Esophagus muscularis mucosa (tissue), 3 donors: Measurements from ENCODE around the gene PLXNA1.

ENCODE experiments used
- CTCF ChIP-seq, 3 experiments: fragments of 200-600 bp in 2 of 3; fragments of 450-650 bp in 1 of 3; sonication (generic) in 2 of 3; IDR thresholded peaks; one replicate each; pipeline ENCODE4 v1.5.1; 2017 to 2019; ENCODE audit warnings: antibody characterized with exemption in 3 of 3, mild to moderate bottlenecking in 2 of 3, moderate library complexity in 1 of 3
- POLR2A ChIP-seq: fragments of 450-650 bp; IDR thresholded peaks from one replicate; pipeline ENCODE4 v1.6.1; 2017; ENCODE audit warnings: antibody characterized with exemption, moderate library complexity, mild to moderate bottlenecking, low read depth
- POLR2AphosphoS5 ChIP-seq, 2 donors: sonication (generic); formaldehyde crosslinking; IDR thresholded peaks; one replicate each; pipeline ENCODE4 v1.6.1; 2017; ENCODE audit warnings: antibody characterized with exemption in 2 of 2

GRCh38 chr3:126982126-126982470, 817 bp upstream of the PLXNA1 start:
- TF ChIP-seq POLR2A (no peak), CTCF (IDR thresholded peaks at IDR 0.05) (no peak), POLR2AphosphoS5 (IDR thresholded peaks at IDR 0.05) (no peak)
